HG02610 (cell line): ENCODE results near the gene CAV1.
"Not testable (repeated sequence)": the region's sequence is repeated elsewhere in the genome, so short reads cannot be mapped to it uniquely, and the experiment has no call there.

ENCODE experiments used
- ATAC-seq: cut with Tn5 transposase; IDR thresholded peaks from one replicate; pipeline ENCODE4 v1.9.1; 2021; ENCODE audit warnings: mild to moderate bottlenecking, moderate library complexity; ENCODE audit not compliant: unreplicated experiment

Gene CAV1

GRCh38 chr7:116579322-116579721 is 54.5 kb downstream of the CAV1 start:
- ATAC-seq = no peak

DNA sequence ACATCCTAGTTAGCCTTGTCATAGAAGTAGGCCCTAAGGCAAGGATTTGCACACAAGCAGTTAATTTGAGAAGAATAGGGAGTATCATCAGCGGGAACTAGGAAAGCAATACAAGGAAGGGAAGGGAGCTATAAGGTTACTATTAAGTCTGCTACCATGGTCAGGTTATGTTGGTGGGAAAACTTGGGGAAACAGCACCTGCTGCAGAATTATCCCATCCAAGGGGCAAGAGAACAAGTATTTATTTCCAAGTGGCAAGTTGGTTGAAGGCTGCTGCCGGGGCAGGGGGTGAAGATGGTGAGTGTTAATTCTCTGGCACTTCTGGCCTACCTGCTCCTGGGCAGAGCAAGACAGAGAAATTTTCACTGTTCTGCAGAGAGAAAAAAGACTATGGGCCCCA is 55.0 kb downstream of the CAV1 start:
- no peak for ATAC-seq

DNA sequence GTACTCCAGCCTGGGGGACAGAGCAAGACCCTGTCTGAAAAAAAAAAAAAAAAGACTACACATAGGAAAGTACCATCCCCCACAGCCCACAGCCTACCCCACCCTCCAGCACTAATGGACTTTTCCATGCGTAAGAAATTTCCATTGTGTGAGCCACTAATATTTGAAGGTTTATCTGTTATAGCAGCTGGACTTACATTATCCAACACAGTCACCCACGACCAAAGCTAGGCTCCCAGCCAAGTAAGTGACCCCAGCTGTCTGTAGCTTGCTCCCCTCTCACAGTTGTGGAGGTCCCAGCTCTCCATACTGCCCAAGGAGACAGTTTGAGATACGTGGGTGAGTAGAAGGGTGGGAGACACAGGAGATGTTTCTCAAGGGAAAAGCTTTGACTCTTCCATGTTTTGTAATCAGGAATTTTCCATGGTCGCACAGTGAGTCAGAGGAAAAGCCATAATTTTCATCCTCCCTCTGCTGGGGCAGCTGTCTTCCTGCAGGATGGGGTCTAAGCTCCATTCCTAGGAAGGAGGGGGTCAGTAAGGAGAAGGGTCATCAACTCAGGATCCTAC is 57.4 kb downstream of the CAV1 start:
- ATAC-seq = no peak

DNA sequence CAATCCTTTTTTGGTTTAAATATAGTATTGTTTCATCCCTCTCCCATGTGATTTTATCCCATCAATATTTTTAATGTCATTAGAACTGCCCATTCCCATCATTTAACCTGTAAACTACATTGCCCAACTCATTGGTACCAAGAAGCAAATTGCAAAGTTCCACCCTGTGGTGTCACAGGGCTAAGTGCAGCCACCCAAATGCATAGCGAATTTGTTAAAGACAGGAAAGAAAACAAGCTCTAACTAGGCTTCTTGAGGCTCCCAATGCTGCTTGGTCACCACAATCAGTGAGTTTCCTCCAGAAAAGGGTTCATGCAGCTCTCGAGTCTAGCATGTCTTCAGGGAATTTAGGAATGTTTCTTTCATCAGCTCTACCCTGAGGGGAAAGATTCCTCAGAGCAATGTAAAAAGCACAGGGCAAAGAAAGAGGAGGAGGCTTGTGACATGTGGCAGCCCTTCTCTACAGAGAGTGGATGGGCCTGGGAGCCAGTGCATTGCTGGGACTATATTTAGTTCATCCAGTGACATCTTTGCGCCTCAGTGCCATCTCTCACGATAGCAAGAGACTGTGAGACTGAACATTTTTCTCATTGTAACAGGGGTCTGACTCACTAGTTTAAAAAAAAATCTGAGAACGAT is 58.1 kb downstream of the CAV1 start:
- peak; percentile 36 for ATAC-seq

DNA sequence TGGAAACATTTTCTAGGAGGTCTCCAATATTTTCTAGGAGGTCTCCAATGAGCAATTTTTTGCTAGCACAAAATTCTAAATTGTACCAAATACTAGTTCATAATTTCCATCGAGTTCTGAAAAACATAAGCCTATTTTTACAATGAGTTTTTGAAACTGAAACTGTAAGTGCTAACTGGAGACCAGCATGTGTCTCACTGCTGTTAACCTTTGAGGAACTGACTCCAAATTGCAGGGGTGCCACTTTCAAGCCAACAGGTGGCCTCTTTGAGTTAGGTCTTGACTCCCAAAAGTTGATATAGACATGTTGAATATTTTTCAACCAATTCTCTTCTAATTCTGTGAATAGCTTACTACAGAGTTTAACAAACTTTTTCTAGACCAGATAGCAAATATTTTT is 58.8 kb downstream of the CAV1 start:
- ATAC-seq = peak; percentile 80

DNA sequence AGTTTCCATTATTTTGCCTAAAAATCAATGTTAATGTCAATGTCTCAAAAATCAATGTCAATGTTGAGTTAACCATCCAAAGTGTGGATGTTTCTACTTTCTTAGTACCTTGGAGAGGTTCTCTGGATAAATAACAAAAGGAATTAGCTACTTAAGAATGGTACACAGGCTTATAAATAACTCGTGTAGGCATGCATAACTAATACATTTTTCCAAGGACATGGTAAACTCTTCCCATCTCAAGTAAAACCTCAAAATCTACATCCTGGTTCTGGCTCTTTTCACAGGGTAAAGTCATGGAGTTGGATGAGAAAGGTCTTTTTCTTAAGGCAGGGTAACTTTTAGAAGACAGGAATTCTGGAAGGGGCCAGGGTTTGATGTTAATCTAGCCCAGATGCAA is 59.9 kb downstream of the CAV1 start:
- no peak for ATAC-seq

GRCh38 chr7:116585392-116585791 is 60.6 kb downstream of the CAV1 start:
- ATAC-seq = no peak

DNA sequence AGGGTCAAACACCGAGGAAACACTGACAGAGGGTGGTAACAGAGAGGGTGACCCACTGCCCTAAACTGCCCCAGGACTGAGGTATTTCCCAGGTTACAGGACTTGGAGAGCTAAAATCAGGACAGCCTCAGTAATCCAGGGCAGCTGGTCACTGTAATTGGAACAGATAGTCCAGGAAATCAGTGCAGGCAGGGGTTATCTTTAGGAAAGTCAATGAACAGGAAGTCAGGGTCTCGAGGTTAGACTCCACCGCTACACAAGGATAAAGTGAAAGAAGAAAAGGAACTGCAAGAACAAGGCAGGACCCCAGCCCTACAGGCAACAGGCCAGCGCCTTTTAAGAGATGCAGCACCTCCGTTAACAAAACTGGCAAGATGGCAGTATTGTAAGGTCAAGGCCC is 61.1 kb downstream of the CAV1 start:
- no peak for ATAC-seq

DNA sequence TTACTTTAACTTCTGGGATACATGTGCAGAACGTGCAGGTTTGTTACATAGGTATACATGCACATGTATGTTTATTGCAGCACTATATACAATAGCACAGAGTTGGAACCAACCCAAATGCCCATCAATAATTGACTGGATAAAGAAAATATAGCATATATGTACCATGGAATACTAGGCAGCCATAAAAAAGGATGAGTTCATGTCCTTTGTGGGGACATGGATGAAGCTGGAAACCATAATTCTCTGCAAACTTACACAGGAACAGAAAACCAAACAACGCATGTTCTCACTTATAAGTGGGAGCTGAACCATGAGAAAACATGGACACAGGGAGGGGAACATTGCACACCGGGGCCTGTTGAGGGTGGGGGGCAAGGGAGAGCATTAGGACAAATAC is 62.4 kb downstream of the CAV1 start:
- ATAC-seq = not testable (repeated sequence)

GRCh38 chr7:116588225-116588624 is 63.4 kb downstream of the CAV1 start:
- peak; percentile 79 for ATAC-seq

DNA sequence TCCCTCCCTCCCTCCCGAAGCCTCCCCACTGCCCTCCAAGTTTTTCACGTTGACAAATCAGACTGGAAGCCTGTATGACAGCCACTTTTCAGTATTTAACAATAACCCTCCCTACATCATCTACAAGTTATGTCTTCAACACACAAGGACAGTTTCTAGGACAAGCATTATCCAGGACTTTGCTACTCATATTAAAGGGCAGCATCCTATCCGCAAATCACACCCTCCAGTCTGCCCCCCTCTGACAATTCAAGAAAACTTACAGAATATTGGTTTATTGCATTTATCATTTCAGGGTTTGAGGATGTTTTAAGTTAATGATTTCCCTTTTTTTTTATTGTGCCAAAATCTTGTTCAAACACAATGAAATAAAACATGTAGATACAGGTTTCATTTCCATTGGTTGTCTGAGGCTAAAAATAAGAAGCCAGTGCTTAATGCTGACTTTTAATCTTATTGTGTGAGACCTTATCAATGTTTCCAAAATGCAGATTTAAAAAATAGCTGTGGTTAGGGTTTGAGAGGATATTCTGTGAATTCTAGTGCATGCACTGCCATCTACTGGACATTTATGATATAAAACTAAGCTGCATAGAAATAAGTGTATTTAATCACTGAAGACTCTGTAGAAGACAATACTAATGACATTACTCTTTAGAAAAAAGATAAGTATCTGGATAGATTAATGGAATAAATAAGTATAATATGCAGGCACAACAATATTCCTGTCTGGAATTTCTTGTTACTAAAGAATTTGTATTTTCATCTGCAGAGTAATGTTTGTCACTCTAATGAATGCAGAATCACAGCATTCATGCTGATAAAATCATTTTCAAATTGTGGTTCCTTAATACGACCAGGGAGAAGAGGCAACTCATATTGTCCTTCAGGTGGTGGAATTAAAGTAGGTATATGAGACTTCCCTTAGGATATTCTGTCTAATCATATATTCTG is 64.1 kb downstream of the CAV1 start:
- ATAC-seq = no peak

DNA sequence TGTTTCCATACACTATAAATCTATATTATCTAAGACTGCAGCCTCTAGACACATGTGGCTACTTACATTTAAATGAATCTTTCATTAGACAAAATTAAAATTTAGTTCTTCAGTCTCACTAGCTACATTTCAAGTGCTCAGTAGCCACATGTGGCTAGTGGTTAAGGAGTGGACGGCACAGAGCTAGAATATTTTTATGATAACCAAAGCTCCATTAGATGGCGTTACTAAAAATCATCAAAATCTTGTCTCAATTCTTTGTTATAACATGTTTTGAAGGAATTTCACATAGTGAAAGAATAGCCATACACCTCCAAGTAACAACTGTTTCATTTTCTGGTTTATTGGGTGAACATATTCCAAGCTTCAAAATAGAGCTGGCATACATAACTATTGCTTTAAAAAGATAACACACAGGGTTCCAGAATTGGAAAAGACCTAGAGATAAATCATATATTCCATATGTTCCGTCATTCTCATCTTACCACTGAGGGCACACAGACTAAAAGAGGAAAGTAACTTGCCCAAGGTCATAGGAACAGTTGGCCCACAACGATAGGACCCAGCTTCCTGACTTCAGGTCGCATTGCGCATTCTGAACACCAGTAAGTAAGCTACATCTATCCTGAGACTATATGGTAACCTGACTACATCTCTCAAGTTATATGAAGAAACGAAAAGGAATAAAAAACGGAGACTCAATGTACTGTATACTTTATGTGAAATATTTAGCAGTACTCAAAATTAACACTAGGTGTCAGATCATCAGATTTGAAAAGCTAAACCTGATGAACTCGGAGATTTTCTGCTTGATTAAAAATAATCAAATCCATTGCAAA is 66.6 kb downstream of the CAV1 start:
- no peak for ATAC-seq

DNA sequence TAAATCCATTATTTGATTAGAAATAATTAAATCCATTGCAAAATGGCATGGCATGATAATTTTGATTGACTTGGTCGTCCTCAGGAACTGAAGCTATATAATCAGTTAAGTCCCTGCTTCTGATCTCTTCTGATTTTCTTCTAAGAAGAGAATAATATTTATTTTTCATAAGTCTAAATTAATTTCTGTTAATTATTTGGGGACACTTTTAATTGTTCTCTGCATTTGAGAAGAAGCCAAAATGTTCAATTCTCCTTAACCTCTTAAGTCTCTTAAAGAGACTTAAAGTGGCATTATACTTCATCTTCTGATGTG is 67.2 kb downstream of the CAV1 start:
- ATAC-seq = no peak

- ATAC-seq = no peak
These were observed 67.6 kb downstream of the CAV1 start for GRCh38 chr7:116592445-116592844.

DNA sequence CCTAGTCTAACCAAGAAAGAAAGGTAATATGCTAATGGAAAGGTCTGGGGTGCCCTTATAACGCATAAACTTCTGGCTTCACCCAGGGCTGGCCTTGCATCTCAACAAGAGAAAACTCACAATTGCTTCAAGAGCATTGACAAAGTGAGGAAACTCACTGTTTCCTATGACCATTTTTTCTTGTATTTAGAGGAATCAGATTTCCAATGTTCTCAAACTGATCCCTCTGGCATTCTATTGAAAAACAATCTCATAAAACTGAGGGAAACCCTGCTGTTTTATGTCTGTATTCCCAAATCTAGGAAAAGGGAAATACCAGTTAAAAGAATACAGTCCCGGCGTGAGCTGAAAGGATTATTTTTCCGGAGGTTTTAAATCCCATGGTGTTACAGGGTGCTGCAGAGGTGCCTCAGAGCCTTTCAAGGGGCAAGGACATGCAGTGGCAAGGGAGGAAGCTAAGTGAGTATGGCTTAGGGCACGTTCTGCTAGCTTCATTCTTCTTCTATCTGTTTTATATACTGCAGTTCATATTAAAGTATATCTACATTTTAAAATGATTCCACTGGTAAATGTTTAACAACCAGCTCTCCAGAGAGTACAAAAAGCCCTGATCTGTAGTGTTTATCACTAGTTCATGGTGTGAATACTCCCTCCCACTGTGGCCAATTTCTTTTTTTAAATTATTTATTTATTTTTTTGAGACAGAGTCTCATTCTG is 68.7 kb downstream of the CAV1 start:
- no peak for ATAC-seq

- no peak for ATAC-seq
These were observed 70.2 kb downstream of the CAV1 start for GRCh38 chr7:116595063-116595462.

- no peak for ATAC-seq
These were observed 72.5 kb downstream of the CAV1 start for GRCh38 chr7:116597384-116597783.

- no peak for ATAC-seq
These were observed 73.4 kb downstream of the CAV1 start for GRCh38 chr7:116598278-116598677.

DNA sequence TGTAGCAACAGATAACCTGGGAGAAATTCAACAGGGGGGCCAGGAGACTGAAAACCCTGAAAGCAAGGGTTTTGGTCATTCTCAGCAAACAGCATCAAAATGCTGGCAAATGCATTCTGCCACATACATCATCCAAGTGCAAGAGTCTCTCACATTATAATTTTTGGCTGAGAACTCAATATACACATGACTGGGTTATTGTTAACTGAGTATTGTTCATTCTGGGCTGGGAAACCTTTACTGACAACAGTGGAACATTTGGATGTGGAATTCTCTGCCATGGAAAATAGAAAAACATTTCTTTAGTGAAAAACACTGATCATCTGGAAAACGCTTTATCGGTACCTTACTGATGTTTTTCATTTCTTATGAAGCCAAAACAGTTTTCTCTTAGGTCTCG is 74.0 kb downstream of the CAV1 start:
- ATAC-seq = no peak

- ATAC-seq = peak; percentile 39
These were observed 76.6 kb downstream of the CAV1 start for GRCh38 chr7:116601426-116601825.

DNA sequence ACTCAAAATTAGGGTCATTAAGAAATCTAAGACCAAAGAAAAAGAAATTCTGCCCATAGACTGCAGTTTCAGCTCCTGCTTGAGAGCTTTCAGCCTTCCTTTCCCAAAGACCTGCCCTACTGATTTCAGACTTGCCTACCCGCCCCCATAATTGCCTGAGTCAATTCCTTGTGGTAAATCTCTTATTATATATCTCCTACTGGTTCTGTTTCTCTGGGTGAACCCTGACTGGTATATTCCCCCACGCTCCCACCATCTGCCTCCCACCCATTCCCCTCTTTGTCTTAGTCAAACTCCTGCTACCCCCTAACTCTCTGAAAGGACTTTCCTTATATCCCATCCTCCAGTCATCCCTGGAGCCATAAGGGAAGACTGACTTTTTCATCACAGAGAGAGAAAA is 82.5 kb downstream of the CAV1 start:
- ATAC-seq = no peak
